ENCODE results near the gene MON2.
A peak's percentile ranks its signal among the peaks of the same experiment; 100 is the strongest.
"Not testable (repeated sequence)": the region's sequence is repeated elsewhere in the genome, so short reads cannot be mapped to it uniquely, and the experiment has no call there.

MON2 gene

GRCh38 chr12:62472472-62472871 is 5.8 kb downstream of the MON2 start:
- no peak for DNase-seq

GRCh38 chr12:62481843-62482540 is 15.4 kb downstream of the MON2 start:
- peak in 36 of 56 donors; percentile 1 to 59 (median 18) for DNase-seq

- DNase-seq, result no peak
These were observed 16.1 kb downstream of the MON2 start for GRCh38 chr12:62482769-62483168.

- no peak for DNase-seq
These were observed 17.6 kb downstream of the MON2 start for GRCh38 chr12:62484233-62484632.

GRCh38 chr12:62505786-62506185 is 39.2 kb downstream of the MON2 start:
- DNase-seq, result no peak

- DNase-seq, result no peak
These were observed 46.3 kb downstream of the MON2 start for GRCh38 chr12:62512901-62513300.

GRCh38 chr12:62514080-62514479 is 47.5 kb downstream of the MON2 start:
- not testable (repeated sequence) for DNase-seq

- DNase-seq, result no peak
These were observed 50.3 kb downstream of the MON2 start for GRCh38 chr12:62516927-62517326.

- DNase-seq, result no peak
These were observed 51.3 kb downstream of the MON2 start for GRCh38 chr12:62517887-62518286.

- DNase-seq, result peak in 32 of 56 donors; percentile 0 to 62 (median 10)
These were observed 52.4 kb downstream of the MON2 start for GRCh38 chr12:62519043-62519442.

- DNase-seq, result no peak
These were observed 53.7 kb downstream of the MON2 start for GRCh38 chr12:62520361-62520760.

GRCh38 chr12:62522984-62523383 is 56.4 kb downstream of the MON2 start:
- no peak for DNase-seq

GRCh38 chr12:62523619-62524018 is 57.0 kb downstream of the MON2 start:
- no peak for DNase-seq

- no peak for DNase-seq
These were observed 58.6 kb downstream of the MON2 start for GRCh38 chr12:62525271-62525670.

GRCh38 chr12:62530596-62530995 is 64.0 kb downstream of the MON2 start:
- no peak for DNase-seq

GRCh38 chr12:62532333-62532732 is 65.7 kb downstream of the MON2 start:
- DNase-seq, result no peak

GRCh38 chr12:62533087-62533754 is 66.6 kb downstream of the MON2 start:
- no peak for DNase-seq

- DNase-seq, result no peak
These were observed 67.1 kb downstream of the MON2 start for GRCh38 chr12:62533755-62534107.

- no peak for DNase-seq
These were observed 69.9 kb downstream of the MON2 start for GRCh38 chr12:62536546-62536945.

- DNase-seq, result peak in 1 of 56 donors; percentile 1
These were observed 70.9 kb downstream of the MON2 start for GRCh38 chr12:62537551-62537950.

GRCh38 chr12:62540354-62540753 is 73.7 kb downstream of the MON2 start:
- DNase-seq, result no peak

GRCh38 chr12:62542814-62543213 is 76.2 kb downstream of the MON2 start:
- no peak for DNase-seq

- DNase-seq, result no peak
These were observed 76.7 kb downstream of the MON2 start for GRCh38 chr12:62543324-62543723.
